Measurements from ENCODE around the gene PCGF1. TPM values are rescaled to one million over a fixed set of nuclear protein-coding genes. Genes with fewer than 3 reads are reported as not detected.

The PCGF1 gene
- total and polyA plus RNA-seq, 2 of the 13 experiments (the other 11 are each of a cell fraction or from before 2014, with no cell fraction given), result 20.4 to 22.6 TPM

- TF ChIP-seq TIGD3 (CRISPR knock-in tag; IDR thresholded peaks at IDR 0.05; ENCODE audit: borderline replicate concordance) (no peak), NFE2 (CRISPR knock-in tag; IDR thresholded peaks at IDR 0.05) (no peak), CEBPB (IDR thresholded peaks at IDR 0.05; ENCODE audit: borderline replicate concordance, low read depth, low read length) (peak; percentile 95), NAIF1 (CRISPR knock-in tag; IDR thresholded peaks at IDR 0.05; ENCODE audit: borderline replicate concordance) (no peak), ZNF441 (CRISPR knock-in tag; IDR thresholded peaks at IDR 0.05; ENCODE audit: borderline replicate concordance) (peak; percentile 100), SNAPC2 (CRISPR knock-in tag; IDR thresholded peaks at IDR 0.05) (no peak; the same call in 1 of the 2 replicates), SSRP1 (CRISPR knock-in tag; IDR thresholded peaks at IDR 0.05) (no peak), XRCC5 (optimal IDR thresholded peaks at IDR 0.05; ENCODE audit: low read length) (no peak), WIZ (CRISPR knock-in tag; IDR thresholded peaks at IDR 0.05) (0 out of 2 replicates have a peak, but pooled peaks have one; percentile 84), ETV5 (CRISPR knock-in tag; IDR thresholded peaks at IDR 0.05; ENCODE audit: borderline replicate concordance) (peak; percentile 34; the same call in 1 of the 2 replicates), GABPB1 (CRISPR knock-in tag; IDR thresholded peaks at IDR 0.05) (no peak; the same call in 1 of the 2 replicates), ZNF7 (CRISPR knock-in tag; IDR thresholded peaks at IDR 0.05) (no peak), SNAPC4 (CRISPR knock-in tag; IDR thresholded peaks at IDR 0.05) (no peak), TBX2 (CRISPR knock-in tag; IDR thresholded peaks at IDR 0.05; ENCODE audit: borderline replicate concordance) (peak; percentile 89)
- TF ChIP-seq, protein P1, sequence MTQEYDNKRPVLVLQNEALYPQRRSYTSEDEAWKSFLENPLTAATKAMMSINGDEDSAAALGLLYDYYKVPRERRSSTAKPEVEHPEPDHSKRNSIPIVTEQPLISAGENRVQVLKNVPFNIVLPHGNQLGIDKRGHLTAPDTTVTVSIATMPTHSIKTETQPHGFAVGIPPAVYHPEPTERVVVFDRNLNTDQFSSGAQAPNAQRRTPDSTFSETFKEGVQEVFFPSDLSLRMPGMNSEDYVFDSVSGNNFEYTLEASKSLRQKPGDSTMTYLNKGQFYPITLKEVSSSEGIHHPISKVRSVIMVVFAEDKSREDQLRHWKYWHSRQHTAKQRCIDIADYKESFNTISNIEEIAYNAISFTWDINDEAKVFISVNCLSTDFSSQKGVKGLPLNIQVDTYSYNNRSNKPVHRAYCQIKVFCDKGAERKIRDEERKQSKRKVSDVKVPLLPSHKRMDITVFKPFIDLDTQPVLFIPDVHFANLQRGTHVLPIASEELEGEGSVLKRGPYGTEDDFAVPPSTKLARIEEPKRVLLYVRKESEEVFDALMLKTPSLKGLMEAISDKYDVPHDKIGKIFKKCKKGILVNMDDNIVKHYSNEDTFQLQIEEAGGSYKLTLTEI (CRISPR knock-in tag; conservative IDR thresholded peaks at IDR 0.05), result no peak
- TF ChIP-seq, protein P2, sequence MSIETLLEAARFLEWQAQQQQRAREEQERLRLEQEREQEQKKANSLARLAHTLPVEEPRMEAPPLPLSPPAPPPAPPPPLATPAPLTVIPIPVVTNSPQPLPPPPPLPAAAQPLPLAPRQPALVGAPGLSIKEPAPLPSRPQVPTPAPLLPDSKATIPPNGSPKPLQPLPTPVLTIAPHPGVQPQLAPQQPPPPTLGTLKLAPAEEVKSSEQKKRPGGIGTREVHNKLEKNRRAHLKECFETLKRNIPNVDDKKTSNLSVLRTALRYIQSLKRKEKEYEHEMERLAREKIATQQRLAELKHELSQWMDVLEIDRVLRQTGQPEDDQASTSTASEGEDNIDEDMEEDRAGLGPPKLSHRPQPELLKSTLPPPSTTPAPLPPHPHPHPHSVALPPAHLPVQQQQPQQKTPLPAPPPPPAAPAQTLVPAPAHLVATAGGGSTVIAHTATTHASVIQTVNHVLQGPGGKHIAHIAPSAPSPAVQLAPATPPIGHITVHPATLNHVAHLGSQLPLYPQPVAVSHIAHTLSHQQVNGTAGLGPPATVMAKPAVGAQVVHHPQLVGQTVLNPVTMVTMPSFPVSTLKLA (IDR thresholded peaks at IDR 0.05), result no peak
- TF ChIP-seq, protein P3, sequence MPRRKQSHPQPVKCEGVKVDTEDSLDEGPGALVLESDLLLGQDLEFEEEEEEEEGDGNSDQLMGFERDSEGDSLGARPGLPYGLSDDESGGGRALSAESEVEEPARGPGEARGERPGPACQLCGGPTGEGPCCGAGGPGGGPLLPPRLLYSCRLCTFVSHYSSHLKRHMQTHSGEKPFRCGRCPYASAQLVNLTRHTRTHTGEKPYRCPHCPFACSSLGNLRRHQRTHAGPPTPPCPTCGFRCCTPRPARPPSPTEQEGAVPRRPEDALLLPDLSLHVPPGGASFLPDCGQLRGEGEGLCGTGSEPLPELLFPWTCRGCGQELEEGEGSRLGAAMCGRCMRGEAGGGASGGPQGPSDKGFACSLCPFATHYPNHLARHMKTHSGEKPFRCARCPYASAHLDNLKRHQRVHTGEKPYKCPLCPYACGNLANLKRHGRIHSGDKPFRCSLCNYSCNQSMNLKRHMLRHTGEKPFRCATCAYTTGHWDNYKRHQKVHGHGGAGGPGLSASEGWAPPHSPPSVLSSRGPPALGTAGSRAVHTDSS (CRISPR knock-in tag; conservative IDR thresholded peaks at IDR 0.05), result no peak
Measured at GRCh38 chr2:74488643-74489481, 18.6 kb downstream of the PCGF1 start (continued).
